ENCODE results near the gene PTX4.

The PTX4 gene

DNA sequence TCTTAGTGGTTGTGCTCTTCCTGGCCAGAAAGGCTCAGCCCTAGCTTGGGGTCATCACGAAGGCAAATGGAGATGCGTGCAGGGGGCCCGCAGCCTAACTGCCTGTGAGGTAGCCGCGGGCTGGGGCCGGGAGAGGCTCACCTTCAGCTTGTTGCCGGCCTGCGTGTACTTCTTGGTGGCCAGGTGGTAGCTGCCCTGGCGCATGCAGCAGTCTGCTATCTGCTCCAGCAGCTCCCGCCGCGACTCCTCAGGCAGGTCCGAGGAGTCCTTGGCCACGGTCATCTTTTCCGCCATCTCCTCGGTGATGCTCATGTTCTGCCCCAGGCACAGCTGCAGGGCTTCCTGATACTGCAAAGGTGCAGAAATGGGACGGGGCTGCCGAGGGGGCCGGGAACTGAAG is 31.7 kb upstream of the PTX4 start:
- no peaks in the 10 kb centered on the region for H3K4me1 ChIP-seq (ENCODE audit: low read length)
- H2AFZ ChIP-seq (ENCODE audit: low read length), result no peak overlapping the region
- H3K9me2 ChIP-seq (replicated peaks; ENCODE audit: insufficient read depth, low read length), result no peaks in the 10 kb centered on the region
- H3K27ac ChIP-seq (ENCODE audit: low read length), result no peak overlapping the region
- H3K4me3 ChIP-seq (ENCODE audit: low read length), result no peak overlapping the region
- TF ChIP-seq CTCF (IDR thresholded peaks at IDR 0.05; ENCODE audit: low read length) (no peak), EZH2phosphoT487 (IDR thresholded peaks at IDR 0.05; ENCODE audit: low read length) (no peak), EZH2 (optimal IDR thresholded peaks at IDR 0.05; ENCODE audit: low read depth, low read length) (no peak)
- no peaks in the 10 kb centered on the region for H4K20me1 ChIP-seq (ENCODE audit: insufficient read depth, low read length)
- no peaks in the 10 kb centered on the region for H3K79me2 ChIP-seq (ENCODE audit: low read length)
- peaks cover 60% of the 10 kb centered on the region for H3K27me3 ChIP-seq (replicated peaks; ENCODE audit: insufficient read depth, low read length)
- H3F3A ChIP-seq (ENCODE audit: insufficient read depth, low read length), result no peaks in the 10 kb centered on the region
- H3K9ac ChIP-seq (ENCODE audit: low read length), result no peak overlapping the region
- H3K9me3 ChIP-seq (replicated peaks; ENCODE audit: insufficient read depth, low read length), result no peaks in the 10 kb centered on the region
- H3K36me3 ChIP-seq (replicated peaks; ENCODE audit: insufficient read depth, low read length), result no peaks in the 10 kb centered on the region
- DNase-seq, result no peak
- no peak overlapping the region for H3K4me2 ChIP-seq (ENCODE audit: low read depth, low read length)

- H3K9me3 ChIP-seq (replicated peaks; ENCODE audit: insufficient read depth, low read length), result no peaks in the 10 kb centered on the region
- no peaks in the 10 kb centered on the region for H4K20me1 ChIP-seq (ENCODE audit: insufficient read depth, low read length)
- H3K4me1 ChIP-seq (ENCODE audit: low read length), result no peaks in the 10 kb centered on the region
- TF ChIP-seq EZH2phosphoT487 (IDR thresholded peaks at IDR 0.05; ENCODE audit: low read length) (no peak), EZH2 (optimal IDR thresholded peaks at IDR 0.05; ENCODE audit: low read depth, low read length) (no peak), CTCF (IDR thresholded peaks at IDR 0.05; ENCODE audit: low read length) (no peak)
- H3K9me2 ChIP-seq (replicated peaks; ENCODE audit: insufficient read depth, low read length), result no peaks in the 10 kb centered on the region
- no peaks in the 10 kb centered on the region for H3K79me2 ChIP-seq (ENCODE audit: low read length)
- H3F3A ChIP-seq (ENCODE audit: insufficient read depth, low read length), result no peaks in the 10 kb centered on the region
- no peak overlapping the region for H3K4me2 ChIP-seq (ENCODE audit: low read depth, low read length)
- no peak overlapping the region for H3K9ac ChIP-seq (ENCODE audit: low read length)
- H2AFZ ChIP-seq (ENCODE audit: low read length), result no peak overlapping the region
- H3K27ac ChIP-seq (ENCODE audit: low read length), result no peak overlapping the region
- peaks cover 54% of the 10 kb centered on the region for H3K27me3 ChIP-seq (replicated peaks; ENCODE audit: insufficient read depth, low read length)
- H3K4me3 ChIP-seq (ENCODE audit: low read length), result no peak overlapping the region
- DNase-seq, result no peak
- H3K36me3 ChIP-seq (replicated peaks; ENCODE audit: insufficient read depth, low read length), result no peaks in the 10 kb centered on the region
Observed at GRCh38 chr16:1519831-1520230, 31.1 kb upstream of the PTX4 start.

DNA sequence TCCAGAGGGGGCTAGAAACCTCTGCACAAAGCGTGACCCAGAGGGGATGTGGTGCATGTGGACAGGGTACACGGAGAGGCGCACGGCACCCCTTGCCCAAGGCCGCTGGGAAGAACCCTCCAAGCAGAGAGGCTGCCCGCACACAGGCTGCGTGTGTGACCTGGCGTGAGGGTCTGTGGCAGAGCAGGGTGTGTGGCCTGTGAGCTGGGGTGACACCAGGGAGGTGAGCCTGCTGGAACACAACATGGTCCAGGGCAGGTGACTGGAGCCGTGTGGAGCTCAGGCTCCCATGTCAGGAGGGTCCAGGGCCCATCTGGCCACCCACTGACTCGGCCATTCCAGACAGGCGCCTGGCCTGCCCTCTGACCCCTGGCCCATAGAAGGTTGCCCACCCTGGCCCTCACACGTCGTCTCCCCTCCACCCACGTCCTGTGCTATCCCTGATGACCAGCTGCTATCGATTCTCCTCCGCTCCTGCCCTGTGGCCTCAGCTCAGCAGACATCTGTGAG is 29.9 kb upstream of the PTX4 start:
- H3K27ac ChIP-seq (ENCODE audit: low read length), result no peak overlapping the region
- no peak overlapping the region for H2AFZ ChIP-seq (ENCODE audit: low read length)
- H3K4me2 ChIP-seq (ENCODE audit: low read depth, low read length), result no peak overlapping the region
- no peak overlapping the region for H3K4me3 ChIP-seq (ENCODE audit: low read length)
- H3K79me2 ChIP-seq (ENCODE audit: low read length), result no peaks in the 10 kb centered on the region
- H3K9me2 ChIP-seq (replicated peaks; ENCODE audit: insufficient read depth, low read length), result no peaks in the 10 kb centered on the region
- H3F3A ChIP-seq (ENCODE audit: insufficient read depth, low read length), result no peaks in the 10 kb centered on the region
- H3K9ac ChIP-seq (ENCODE audit: low read length), result no peak overlapping the region
- peaks cover 43% of the 10 kb centered on the region for H3K27me3 ChIP-seq (replicated peaks; ENCODE audit: insufficient read depth, low read length)
- DNase-seq, result no peak
- no peaks in the 10 kb centered on the region for H3K36me3 ChIP-seq (replicated peaks; ENCODE audit: insufficient read depth, low read length)
- TF ChIP-seq EZH2 (optimal IDR thresholded peaks at IDR 0.05; ENCODE audit: low read depth, low read length), result no peak
- TF ChIP-seq EZH2phosphoT487 (IDR thresholded peaks at IDR 0.05; ENCODE audit: low read length), result no peak
- no peak for TF ChIP-seq CTCF (IDR thresholded peaks at IDR 0.05; ENCODE audit: low read length)
- H3K4me1 ChIP-seq (ENCODE audit: low read length), result no peaks in the 10 kb centered on the region
- no peaks in the 10 kb centered on the region for H4K20me1 ChIP-seq (ENCODE audit: insufficient read depth, low read length)
- no peaks in the 10 kb centered on the region for H3K9me3 ChIP-seq (replicated peaks; ENCODE audit: insufficient read depth, low read length)

All from MM.1S (cell line).